Fibroblast of the aortic adventitia (primary cell): ENCODE data around the gene WDR1. TPM values are rescaled to one million over a fixed set of nuclear protein-coding genes. Genes with fewer than 3 reads are reported as not detected.

Experiments used
- DNase-seq: peaks from one replicate; pipeline ENCODE4 v3.0.0-alpha.2; 2010; ENCODE audit warnings: low read depth
- H3K4me3 ChIP-seq: 2 replicates; pipeline ENCODE4 v1.5.1; 2011; ENCODE audit warnings: low read depth, mild to moderate bottlenecking, control low read depth, low read length, moderate library complexity
- total RNA-seq: library from RNA; depleted of rRNA; stranded (reverse); fragments of >200 nt; gene quantifications from 2 replicates; pipeline ENCODE4 v1.2.3, GENCODE V29; 2012; ENCODE audit warnings: low replicate concordance
- TF ChIP-seq, protein P1 (sequence below): IDR thresholded peaks from 2 replicates; pipeline ENCODE4 v1.5.1; 2011; ENCODE audit warnings: mild to moderate bottlenecking, low read length, control low read depth, inconsistent platforms; ENCODE audit not compliant: insufficient read depth

The WDR1 gene
- total RNA-seq, 1 donor: 228 TPM

DNA sequence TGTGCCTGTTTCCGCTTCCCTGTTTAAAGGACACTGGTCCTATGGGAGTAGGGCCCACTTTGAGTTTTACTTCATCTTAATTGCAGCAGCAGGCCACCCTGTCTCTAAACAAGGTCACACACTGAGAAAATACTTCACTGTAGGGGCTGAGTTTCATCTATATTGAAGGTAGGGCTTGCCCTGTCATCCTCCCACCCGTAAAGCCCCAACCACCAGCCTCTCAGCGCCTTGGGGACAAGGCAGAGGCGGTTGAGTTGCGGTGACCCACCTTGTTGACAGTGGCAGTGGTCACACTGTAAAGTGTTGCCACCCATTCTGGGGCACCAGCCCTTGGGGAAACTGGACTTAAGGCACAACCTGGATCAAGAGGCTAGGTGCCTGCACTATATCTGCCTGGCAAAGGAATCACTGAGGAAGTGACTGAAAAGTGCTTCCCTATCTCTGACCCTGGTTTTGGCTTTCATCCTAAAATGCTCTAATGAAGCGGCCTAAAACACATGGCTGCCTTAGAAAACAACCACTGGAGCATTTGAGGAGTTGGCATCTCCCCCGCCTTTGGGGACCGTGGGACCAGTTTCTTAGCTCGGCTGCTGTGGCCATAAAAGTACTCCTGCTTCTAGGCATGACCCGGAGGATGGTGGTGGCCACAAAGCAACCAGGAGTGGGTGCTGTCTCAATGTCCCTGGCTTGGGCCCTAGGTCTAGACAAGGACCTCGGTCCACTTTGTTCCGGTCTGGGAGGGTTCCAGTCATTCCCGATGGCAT is 7.8 kb upstream of the WDR1 start:
- H3K4me3 ChIP-seq: no peak overlapping the region
- DNase-seq: no peak
- TF ChIP-seq, protein P1, sequence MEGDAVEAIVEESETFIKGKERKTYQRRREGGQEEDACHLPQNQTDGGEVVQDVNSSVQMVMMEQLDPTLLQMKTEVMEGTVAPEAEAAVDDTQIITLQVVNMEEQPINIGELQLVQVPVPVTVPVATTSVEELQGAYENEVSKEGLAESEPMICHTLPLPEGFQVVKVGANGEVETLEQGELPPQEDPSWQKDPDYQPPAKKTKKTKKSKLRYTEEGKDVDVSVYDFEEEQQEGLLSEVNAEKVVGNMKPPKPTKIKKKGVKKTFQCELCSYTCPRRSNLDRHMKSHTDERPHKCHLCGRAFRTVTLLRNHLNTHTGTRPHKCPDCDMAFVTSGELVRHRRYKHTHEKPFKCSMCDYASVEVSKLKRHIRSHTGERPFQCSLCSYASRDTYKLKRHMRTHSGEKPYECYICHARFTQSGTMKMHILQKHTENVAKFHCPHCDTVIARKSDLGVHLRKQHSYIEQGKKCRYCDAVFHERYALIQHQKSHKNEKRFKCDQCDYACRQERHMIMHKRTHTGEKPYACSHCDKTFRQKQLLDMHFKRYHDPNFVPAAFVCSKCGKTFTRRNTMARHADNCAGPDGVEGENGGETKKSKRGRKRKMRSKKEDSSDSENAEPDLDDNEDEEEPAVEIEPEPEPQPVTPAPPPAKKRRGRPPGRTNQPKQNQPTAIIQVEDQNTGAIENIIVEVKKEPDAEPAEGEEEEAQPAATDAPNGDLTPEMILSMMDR: no peak

DNA sequence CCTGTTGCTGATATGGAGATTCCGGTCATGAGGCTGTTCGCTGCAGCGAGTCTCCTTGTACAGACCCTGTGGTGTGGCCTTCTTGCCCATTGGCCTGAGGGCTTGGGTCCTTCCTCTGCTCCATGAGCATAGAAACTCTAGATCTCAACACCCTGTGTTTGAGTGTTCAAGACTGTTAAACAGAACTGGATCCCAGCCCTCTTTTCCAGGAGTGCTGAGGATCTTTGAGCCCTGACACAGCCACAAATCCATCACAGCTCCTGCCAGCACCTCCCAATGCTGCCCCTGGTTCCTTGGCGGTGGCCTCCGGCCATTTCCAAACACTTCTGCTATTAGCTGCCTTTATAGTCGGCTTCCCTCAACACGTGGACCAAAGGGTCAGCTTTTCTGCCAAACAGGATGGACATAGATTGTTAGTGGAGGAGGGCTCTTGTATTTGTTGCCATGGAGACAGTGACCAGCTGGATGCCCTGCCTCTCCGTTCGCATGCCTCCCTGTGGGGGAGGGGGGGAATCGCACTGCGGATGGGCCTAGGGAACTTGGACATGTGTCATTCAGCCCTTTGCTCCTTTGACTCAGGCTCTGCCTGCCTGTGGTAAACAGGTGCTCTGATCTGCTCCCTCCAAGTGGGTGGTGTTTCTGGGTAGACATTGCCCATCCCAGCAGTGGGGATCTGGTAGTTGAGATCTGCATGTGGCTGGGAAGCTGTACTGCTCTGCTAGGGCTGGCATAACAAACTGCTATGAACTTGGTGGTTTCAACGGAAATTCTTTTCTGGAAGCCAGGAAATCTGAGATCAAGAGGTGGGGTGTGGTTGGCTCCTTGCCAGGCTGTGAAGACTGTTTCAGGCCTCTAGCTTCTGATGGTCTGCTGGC is 6.9 kb upstream of the WDR1 start:
- H3K4me3 ChIP-seq: no peak overlapping the region
- TF ChIP-seq, protein P1: no peak
- peak; percentile 40 for DNase-seq

DNA sequence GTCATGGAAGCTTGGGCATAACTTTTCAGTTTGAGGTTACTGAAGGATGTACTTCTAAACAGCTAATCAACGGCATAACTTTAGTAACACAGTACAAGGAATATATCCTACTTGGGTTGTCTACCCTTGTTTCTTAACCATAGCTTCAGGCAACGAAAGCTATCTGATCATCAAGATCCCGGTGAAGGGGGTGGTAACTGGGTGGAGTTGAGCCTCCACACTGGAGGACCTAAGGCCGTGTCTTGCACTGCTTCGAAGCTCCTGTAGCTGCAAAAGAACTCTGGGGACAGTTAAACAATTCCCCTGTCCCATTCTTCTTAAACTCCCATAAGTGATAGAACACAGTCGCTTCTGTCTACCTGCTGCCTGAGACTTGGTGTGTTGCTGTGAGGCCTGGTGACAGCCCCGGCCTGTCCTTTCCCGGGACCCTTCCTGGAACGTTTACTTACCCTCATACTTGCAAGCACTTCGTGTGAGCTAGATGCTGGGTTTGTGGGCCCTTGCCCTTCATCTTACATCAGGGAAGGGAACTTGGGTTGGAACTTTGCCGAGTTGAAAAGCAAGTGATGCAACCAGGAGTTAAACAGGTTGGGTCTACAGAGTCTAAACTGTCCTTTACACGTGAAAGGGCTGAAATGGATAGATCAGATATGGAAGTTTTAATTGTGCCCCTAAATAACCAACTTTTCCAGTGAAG is 5.8 kb upstream of the WDR1 start:
- TF ChIP-seq, protein P1: no peak
- DNase-seq: no peak
- H3K4me3 ChIP-seq: no peak overlapping the region

DNA sequence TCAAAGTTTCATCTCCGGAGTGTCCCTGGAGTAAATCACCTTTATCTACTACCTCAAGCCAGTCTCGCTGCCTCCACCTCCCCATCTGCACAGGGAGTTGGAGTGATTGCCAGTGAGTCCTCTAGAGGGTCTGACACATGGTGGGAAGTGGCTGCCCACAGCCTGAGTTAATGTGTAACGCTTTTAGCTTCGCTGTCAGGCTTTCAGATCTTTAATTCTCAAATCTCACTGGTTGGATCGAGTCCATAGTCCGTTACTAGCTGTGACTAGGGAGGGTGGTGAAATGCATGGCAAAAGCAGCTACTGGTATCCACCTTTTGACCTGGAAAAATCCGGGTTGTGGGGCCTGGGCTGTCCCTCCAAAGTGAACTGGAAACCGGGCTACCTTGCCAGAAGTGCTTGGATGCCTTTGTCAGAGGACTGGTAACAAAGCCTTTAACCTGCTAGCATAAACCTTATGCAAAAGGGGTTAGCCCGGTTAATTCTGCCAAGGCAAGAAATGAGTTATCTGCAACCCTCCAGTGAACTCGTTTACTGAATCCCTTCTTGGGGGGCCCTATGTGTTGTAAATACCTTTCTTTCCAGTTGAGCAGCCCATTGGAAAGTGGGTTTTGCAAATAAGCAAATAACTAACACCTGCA is 5.1 kb upstream of the WDR1 start:
- H3K4me3 ChIP-seq: no peak overlapping the region
- TF ChIP-seq, protein P1: no peak
- DNase-seq: no peak

DNA sequence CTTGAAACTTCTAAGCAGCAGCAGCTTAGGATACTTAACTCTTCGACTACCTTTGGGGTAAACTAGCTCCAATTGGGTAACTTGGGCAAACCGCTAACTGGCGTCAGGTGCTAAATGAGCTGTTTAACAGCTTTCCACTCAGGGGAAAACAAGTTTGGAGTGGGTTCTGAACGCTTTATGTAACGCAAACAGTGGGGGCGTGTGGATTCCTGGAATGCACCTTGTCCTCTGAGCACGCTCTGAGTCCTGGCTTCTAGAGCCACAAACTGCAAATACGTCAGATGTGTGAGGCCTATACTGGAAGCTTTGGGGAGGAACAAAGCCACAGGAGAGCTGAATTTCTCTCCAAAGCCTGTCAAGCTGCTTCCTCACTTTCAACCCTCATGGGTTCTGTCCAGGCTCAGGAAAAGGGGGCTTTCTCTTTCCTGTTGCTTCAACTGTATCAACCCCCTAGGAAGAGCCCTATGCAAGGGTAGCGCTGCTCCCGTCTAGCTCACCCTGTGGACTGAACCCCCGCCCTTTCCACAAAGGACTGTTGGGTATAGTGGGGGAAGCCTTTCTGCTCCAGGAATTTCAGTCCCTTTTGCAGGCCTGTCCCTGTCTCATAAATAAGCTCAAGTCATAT is 4.5 kb upstream of the WDR1 start:
- no peak for DNase-seq
- no peak overlapping the region for H3K4me3 ChIP-seq
- TF ChIP-seq, protein P1: no peak

DNA sequence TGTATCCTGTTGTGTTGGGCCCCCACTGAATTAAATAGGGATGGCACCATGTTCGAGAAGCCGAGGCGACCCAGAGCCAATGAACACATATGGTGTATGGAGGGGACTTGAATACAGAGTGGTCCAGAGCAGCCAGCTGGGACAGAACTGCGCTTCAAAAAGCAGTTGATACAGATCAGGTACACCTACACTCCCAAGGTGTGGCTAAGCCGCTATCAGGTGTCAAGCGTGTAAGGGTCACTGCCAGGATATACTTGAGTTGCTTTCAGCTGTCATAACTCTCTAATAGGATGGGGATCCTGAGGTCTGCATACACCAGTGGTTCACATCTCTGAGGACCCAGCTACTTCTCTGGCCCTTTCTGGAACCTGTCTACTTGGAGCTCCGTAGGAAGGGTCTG is 3.2 kb upstream of the WDR1 start:
- TF ChIP-seq, protein P1: no peak
- no peak overlapping the region for H3K4me3 ChIP-seq
- no peak for DNase-seq
